ENCODE data around the gene RAB17. TPM values are rescaled to one million over a fixed set of nuclear protein-coding genes. Genes with fewer than 3 reads are reported as not detected.

The RAB17 gene
- total and polyA plus RNA-seq, 4 donors = 19.3 to 73.3 (median 46.4) TPM

DNA sequence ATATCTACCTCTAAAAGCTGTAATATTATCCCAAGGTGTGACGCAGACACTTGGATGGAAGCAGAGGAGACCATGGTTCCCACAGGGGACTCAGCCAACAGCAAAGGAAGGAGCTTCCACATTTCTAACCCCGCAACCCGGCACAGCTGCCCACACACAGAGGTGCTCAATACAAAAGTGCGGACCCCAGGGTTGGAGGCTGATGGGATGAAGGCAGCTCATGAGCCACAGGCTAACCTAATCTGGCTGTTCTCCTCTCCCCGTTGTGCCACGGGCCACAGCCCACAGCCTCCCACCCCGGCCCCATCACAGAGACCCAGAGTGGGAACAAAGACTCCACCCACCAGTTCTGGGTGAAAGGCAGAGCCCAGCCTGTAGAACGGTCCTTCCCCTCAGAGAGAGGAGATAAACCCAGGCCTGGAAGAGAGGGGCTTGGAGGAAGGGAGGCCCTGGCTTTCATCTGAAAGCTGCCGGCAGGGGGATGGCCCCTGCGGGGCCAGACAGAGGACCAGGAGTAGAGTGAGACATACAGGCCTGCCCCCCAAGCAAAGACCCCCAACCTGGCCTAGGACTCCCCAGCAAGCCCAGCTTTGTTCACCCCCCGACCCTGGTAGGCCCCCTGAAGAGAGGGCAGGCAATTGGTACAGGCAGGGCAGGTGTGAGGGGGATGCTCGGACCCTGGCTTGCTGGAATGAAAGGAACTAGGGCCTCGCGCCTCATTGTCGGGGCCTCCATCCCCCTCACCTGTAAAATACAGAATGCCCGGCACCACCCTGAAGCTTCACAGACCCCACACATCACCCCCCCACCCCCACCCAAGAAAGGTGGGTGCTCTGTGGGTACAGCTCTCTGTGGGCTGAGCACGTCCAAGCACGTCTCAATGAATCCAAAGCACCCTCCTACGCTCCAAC is 6.9 kb downstream of the RAB17 start:
- H3K9ac ChIP-seq (ENCODE audit: insufficient read depth in 1 of 2, low read length in 2 of 2) = no peak overlapping the region
- TF ChIP-seq, protein P1, sequence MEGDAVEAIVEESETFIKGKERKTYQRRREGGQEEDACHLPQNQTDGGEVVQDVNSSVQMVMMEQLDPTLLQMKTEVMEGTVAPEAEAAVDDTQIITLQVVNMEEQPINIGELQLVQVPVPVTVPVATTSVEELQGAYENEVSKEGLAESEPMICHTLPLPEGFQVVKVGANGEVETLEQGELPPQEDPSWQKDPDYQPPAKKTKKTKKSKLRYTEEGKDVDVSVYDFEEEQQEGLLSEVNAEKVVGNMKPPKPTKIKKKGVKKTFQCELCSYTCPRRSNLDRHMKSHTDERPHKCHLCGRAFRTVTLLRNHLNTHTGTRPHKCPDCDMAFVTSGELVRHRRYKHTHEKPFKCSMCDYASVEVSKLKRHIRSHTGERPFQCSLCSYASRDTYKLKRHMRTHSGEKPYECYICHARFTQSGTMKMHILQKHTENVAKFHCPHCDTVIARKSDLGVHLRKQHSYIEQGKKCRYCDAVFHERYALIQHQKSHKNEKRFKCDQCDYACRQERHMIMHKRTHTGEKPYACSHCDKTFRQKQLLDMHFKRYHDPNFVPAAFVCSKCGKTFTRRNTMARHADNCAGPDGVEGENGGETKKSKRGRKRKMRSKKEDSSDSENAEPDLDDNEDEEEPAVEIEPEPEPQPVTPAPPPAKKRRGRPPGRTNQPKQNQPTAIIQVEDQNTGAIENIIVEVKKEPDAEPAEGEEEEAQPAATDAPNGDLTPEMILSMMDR (IDR thresholded peaks at IDR 0.05; ENCODE audit: control extremely low read depth, extremely low read depth) = no peak
- no peak overlapping the region for H3K27ac ChIP-seq (ENCODE audit: low read depth in 1 of 2, low read length in 1 of 2)
- H3K4me3 ChIP-seq = no peak overlapping the region
- peaks cover 0 to 5% (median 0%) of the 10 kb centered on the region in 4 donors for H3K36me3 ChIP-seq (ENCODE audit: control insufficient read depth in 4 of 4, insufficient read depth in 4 of 4, low read length in 4 of 4)
- peaks cover 0 to 7% (median 3%) of the 10 kb centered on the region in 5 donors for H3K4me1 ChIP-seq (ENCODE audit: control insufficient read depth in 5 of 5, insufficient read depth in 5 of 5, low read length in 5 of 5)
- H3K9me3 ChIP-seq (ENCODE audit: control insufficient read depth in 4 of 4, insufficient read depth in 3 of 4, low read length in 3 of 4) = no peaks in the 10 kb centered on the region
- no peak for ATAC-seq (ENCODE audit: insufficient read depth, low FRiP score)
- H3K27me3 ChIP-seq (ENCODE audit: control insufficient read depth in 3 of 3, insufficient read depth in 3 of 3, low read length in 2 of 3) = no peaks in the 10 kb centered on the region
- WGBS, 2 donors = 92 to 96% methylated on average over 19 of the region's 19 CpGs
- no peak for DNase-seq

DNA sequence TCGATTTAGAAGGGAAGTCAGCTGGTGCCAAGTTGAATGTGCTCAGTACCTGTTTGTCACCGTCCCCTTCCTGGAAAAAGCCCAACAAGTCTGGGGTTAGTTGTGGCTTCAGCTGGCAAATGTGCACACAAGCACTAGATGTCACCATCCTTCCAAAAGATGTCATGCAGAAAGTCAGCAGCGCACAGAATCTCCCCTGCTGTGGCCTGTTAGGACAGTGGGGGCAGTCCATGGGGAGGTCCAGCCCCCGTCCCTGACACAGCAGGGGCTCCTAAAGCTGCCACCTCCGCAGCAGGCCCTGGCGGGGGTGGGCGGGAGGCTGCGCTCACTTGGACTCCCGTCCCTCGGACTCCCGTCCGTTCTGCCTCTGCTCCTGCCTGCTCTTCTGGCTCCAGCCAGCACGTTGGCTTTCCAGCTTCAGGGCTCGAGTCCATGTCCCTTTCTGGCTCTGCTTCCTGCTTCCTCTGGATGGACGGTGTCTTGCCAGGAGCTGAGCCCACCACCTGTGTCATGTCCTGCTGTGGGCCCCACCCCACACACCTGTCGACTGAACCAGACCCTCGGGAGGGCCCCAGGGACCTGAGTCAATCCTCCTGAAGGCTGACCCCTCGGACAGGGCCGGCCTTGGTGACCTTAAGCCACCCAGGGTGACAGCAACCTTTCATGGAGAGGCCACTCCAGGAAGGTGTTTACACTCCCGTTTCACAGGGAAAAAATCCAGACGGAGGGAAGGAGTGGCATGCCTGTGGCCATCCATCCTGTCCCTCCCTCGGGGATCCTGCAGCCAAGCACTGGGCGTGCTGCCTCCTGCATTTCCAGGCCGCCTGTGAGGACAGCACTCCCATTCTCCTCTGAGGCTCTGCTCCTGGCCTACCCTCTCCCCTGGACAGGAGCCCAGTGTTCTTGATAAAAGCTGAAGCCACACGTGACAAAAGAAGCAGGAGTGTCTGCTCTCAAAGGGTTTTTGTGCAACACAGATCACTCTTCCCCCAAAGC is 8.5 kb downstream of the RAB17 start:
- Histone ChIP-seq H3K4me1 (ENCODE audit: control insufficient read depth in 5 of 5, insufficient read depth in 5 of 5, low read length in 5 of 5) (peaks cover 0 to 6% (median 3%) of the 10 kb centered on the region in 5 donors), H3K36me3 (ENCODE audit: control insufficient read depth in 4 of 4, insufficient read depth in 4 of 4, low read length in 4 of 4) (peaks cover 0 to 5% (median 0%) of the 10 kb centered on the region in 4 donors), H3K27me3 (ENCODE audit: control insufficient read depth in 3 of 3, insufficient read depth in 3 of 3, low read length in 2 of 3) (no peaks in the 10 kb centered on the region), H3K4me3 (no peak overlapping the region), H3K27ac (ENCODE audit: low read depth in 1 of 2, low read length in 1 of 2) (peak overlapping the region; percentile 40 to 70), H3K9me3 (ENCODE audit: control insufficient read depth in 4 of 4, insufficient read depth in 3 of 4, low read length in 3 of 4) (no peaks in the 10 kb centered on the region), H3K9ac (ENCODE audit: insufficient read depth in 1 of 2, low read length in 2 of 2) (no peak overlapping the region)
- peak; percentile 38 for ATAC-seq (ENCODE audit: insufficient read depth, low FRiP score)
- TF ChIP-seq, protein P1 (IDR thresholded peaks at IDR 0.05; ENCODE audit: control extremely low read depth, extremely low read depth) = peak; percentile 54
- 33 to 58% methylated on average over 25 of the region's 25 CpGs for WGBS, 2 donors
- peak; percentile 75 to 87 (median 83) for DNase-seq

GRCh38 chr2:237581326-237581725 is 9.2 kb downstream of the RAB17 start:
- H3K4me1 ChIP-seq (ENCODE audit: control insufficient read depth in 5 of 5, insufficient read depth in 5 of 5, low read length in 5 of 5) = peaks cover 0 to 6% (median 3%) of the 10 kb centered on the region in 5 donors
- DNase-seq (no peak), ATAC-seq (ENCODE audit: insufficient read depth, low FRiP score) (no peak)
- no peaks in the 10 kb centered on the region for H3K9me3 ChIP-seq (ENCODE audit: control insufficient read depth in 4 of 4, insufficient read depth in 3 of 4, low read length in 3 of 4)
- H3K36me3 ChIP-seq (ENCODE audit: control insufficient read depth in 4 of 4, insufficient read depth in 4 of 4, low read length in 4 of 4) = peaks cover 0 to 8% (median 0%) of the 10 kb centered on the region in 4 donors
- no peak overlapping the region for H3K4me3 ChIP-seq
- 83 to 84% methylated on average over 6 of the region's 6 CpGs for WGBS, 2 donors
- H3K27me3 ChIP-seq (ENCODE audit: control insufficient read depth in 3 of 3, insufficient read depth in 3 of 3, low read length in 2 of 3) = no peaks in the 10 kb centered on the region
- TF ChIP-seq, protein P1 (IDR thresholded peaks at IDR 0.05; ENCODE audit: control extremely low read depth, extremely low read depth) = no peak
- H3K27ac ChIP-seq (ENCODE audit: low read depth in 1 of 2, low read length in 1 of 2) = no peak overlapping the region
- no peak overlapping the region for H3K9ac ChIP-seq (ENCODE audit: insufficient read depth in 1 of 2, low read length in 2 of 2)

Measured in lung (tissue), 12 donors.